Liver (tissue), 9 donors: ENCODE data around the gene AADAC. TPM values are rescaled to one million over a fixed set of nuclear protein-coding genes. Genes with fewer than 3 reads are reported as not detected.

Source experiments
- DNase-seq: peaks from one replicate; pipeline ENCODE4 v3.0.0-alpha.2; 2017; ENCODE audit warnings: low spot score
- H3K27ac ChIP-seq, 2 donors: one replicate each; pipeline ENCODE4 v1.7.0; 2013; ENCODE audit warnings: inconsistent platforms in 2 of 2, low read length in 2 of 2, control low read depth in 1 of 2, low read depth in 1 of 2, mild to moderate bottlenecking in 1 of 2
- H3K27me3 ChIP-seq, 4 donors: one replicate each; pipeline versions ENCODE4 v1.6.1 to v1.7.0; 2013; ENCODE audit warnings: low read length in 3 of 4, inconsistent platforms in 1 of 4, mild to moderate bottlenecking in 1 of 4, moderate library complexity in 1 of 4; ENCODE audit not compliant: control insufficient read depth in 4 of 4, insufficient read depth in 4 of 4
- H3K36me3 ChIP-seq, 4 donors: one replicate each; pipeline versions ENCODE4 v1.6.1 to v1.7.0; 2013; ENCODE audit warnings: low read length in 3 of 4, mild to moderate bottlenecking in 3 of 4, low read depth in 1 of 4, moderate library complexity in 1 of 4; ENCODE audit not compliant: control insufficient read depth in 4 of 4, insufficient read depth in 3 of 4
- H3K4me1 ChIP-seq, 4 donors: one replicate each; pipeline versions ENCODE4 v1.6.1 to v1.7.0; 2013; ENCODE audit warnings: low read length in 3 of 4, mild to moderate bottlenecking in 3 of 4, moderate library complexity in 1 of 4; ENCODE audit not compliant: control insufficient read depth in 4 of 4, insufficient read depth in 4 of 4
- H3K4me3 ChIP-seq, 3 donors: one replicate each; pipeline versions ENCODE4 v1.6.1 to v1.7.0; 2013; ENCODE audit warnings: low read length in 3 of 3, control low read depth in 1 of 3, low read depth in 1 of 3, mild to moderate bottlenecking in 1 of 3
- H3K9ac ChIP-seq, 2 donors: one replicate each; pipeline ENCODE4 v1.7.0; 2013; ENCODE audit warnings: low read length in 2 of 2, mild to moderate bottlenecking in 2 of 2, moderate library complexity in 2 of 2, control low read depth in 1 of 2, low read depth in 1 of 2
- H3K9me3 ChIP-seq, 4 donors: one replicate each; pipeline versions ENCODE4 v1.6.1 to v1.7.0; 2013; ENCODE audit warnings: low read length in 3 of 4; ENCODE audit not compliant: control insufficient read depth in 4 of 4
- ATF3 ChIP-seq: IDR thresholded peaks from 2 replicates; pipeline ENCODE4 v1.6.1; 2016; ENCODE audit warnings: antibody characterized with exemption
- CTCF ChIP-seq: fragments of 150-350 bp; IDR thresholded peaks from 2 replicates; pipeline ENCODE4 v1.5.1; 2017; ENCODE audit warnings: improper control_type of control experiment, low read depth, low read length; ENCODE audit not compliant: missing input control
- EGR1 ChIP-seq, 2 donors: IDR thresholded peaks; 2 replicates each; pipeline ENCODE4 v1.6.1; 2016 to 2018; ENCODE audit warnings: antibody characterized with exemption in 2 of 2, low read depth in 2 of 2
- FOXA2 ChIP-seq: IDR thresholded peaks from 2 replicates; pipeline ENCODE4 v1.6.1; 2016; ENCODE audit warnings: antibody characterized with exemption
- GABPA ChIP-seq, 2 donors: IDR thresholded peaks in 1 of 2; conservative IDR thresholded peaks in 1 of 2; 2 replicates each; pipeline ENCODE4 v1.6.1; 2016; ENCODE audit warnings: antibody characterized with exemption in 2 of 2, mild to moderate bottlenecking in 1 of 2, moderate library complexity in 1 of 2
- HNF4A ChIP-seq, 2 donors: conservative IDR thresholded peaks; 2 replicates each; pipeline ENCODE4 v1.6.1; 2016; ENCODE audit warnings: antibody characterized with exemption in 2 of 2, mild to moderate bottlenecking in 2 of 2
- HNF4G ChIP-seq: IDR thresholded peaks from 2 replicates; pipeline ENCODE4 v1.6.1; 2016; ENCODE audit warnings: antibody characterized with exemption
- JUND ChIP-seq, 2 donors: IDR thresholded peaks; 2 replicates each; pipeline ENCODE4 v1.6.1; 2016; ENCODE audit warnings: antibody characterized with exemption in 2 of 2
- MAX ChIP-seq: IDR thresholded peaks from 2 replicates; pipeline ENCODE4 v1.6.1; 2016; ENCODE audit warnings: antibody characterized with exemption
- NR2F2 ChIP-seq: IDR thresholded peaks from 2 replicates; pipeline ENCODE4 v1.6.1; 2016; ENCODE audit warnings: antibody characterized with exemption
- REST ChIP-seq: IDR thresholded peaks from 2 replicates; pipeline ENCODE4 v1.6.1; 2016; ENCODE audit warnings: antibody characterized with exemption, mild to moderate bottlenecking
- RXRA ChIP-seq, 2 donors: IDR thresholded peaks; 2 replicates each; pipeline ENCODE4 v1.6.1; 2017 to 2018; ENCODE audit warnings: antibody characterized with exemption in 2 of 2, mild to moderate bottlenecking in 1 of 2
- SP1 ChIP-seq: IDR thresholded peaks from 2 replicates; pipeline ENCODE4 v1.6.1; 2018; ENCODE audit warnings: antibody characterized with exemption, mild to moderate bottlenecking
- TAF1 ChIP-seq: conservative IDR thresholded peaks from 2 replicates; pipeline ENCODE4 v1.6.1; 2016; ENCODE audit warnings: antibody characterized with exemption, mild to moderate bottlenecking
- YY1 ChIP-seq: IDR thresholded peaks from 2 replicates; pipeline ENCODE4 v1.6.1; 2016; ENCODE audit warnings: antibody characterized with exemption, mild to moderate bottlenecking
- WGBS: extraction: QIAGEN DNeasy Blood & Tissue Kit; methylation state at CpG from one replicate; pipeline ENCODE4 v1.1.7; 2013; 5-methylcytosine and 5-hydroxymethylcytosine counted together
- polyA plus RNA-seq, 2 donors: library from polyadenylated mRNA; stranded (reverse) in 1 of 2; unstranded in 1 of 2; fragments of 200-250 nt in 1 of 2; fragments of >200 nt in 1 of 2; fragmentation: Nextera tagmentation in 1 of 2; extraction: Ambion mirVana in 1 of 2; gene quantifications; one replicate each; pipeline versions ENCODE4 v1.2.1 to v1.2.3, GENCODE V29; 2013 to 2015
- total RNA-seq, 2 donors: library from RNA; depleted of rRNA; stranded (reverse); fragments of >200 nt; gene quantifications; one replicate each; pipeline ENCODE4 v1.2.3, GENCODE V29; 2014
- donor health status: healthy.
- donor health status: healthy.
- donor health status: healthy.
- donor health status: healthy.
- donor health status: healthy.

AADAC gene
- total and polyA plus RNA-seq, 4 donors, result 144 to 321 (median 281) TPM

DNA sequence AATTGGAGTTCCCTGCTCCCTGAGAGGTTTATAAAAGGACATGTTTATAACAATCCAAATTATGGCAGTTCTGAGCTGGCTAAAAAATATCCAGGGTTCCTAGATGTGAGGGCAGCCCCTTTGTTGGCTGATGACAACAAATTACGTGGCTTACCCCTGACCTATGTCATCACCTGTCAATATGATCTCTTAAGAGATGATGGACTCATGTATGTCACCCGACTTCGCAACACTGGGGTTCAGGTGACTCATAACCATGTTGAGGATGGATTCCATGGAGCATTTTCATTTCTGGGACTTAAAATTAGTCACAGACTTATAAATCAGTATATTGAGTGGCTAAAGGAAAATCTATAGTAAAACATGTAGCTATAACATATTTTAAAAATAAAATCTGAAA, 13.9 kb downstream of the AADAC start:
- TF ChIP-seq EGR1 (IDR thresholded peaks at IDR 0.05; ENCODE audit: low read depth in 2 of 2) (no peak), CTCF (no peak), YY1 (no peak)
- H3K36me3 ChIP-seq, result peaks cover 0 to 40% (median 13%) of the 10 kb centered on the region in 4 donors
- no peak for DNase-seq
- no peak overlapping the region for H3K4me3 ChIP-seq
- no peak overlapping the region for H3K27ac ChIP-seq
- no peaks in the 10 kb centered on the region for H3K27me3 ChIP-seq
- H3K9me3 ChIP-seq, result peaks cover 0 to 3% (median 0%) of the 10 kb centered on the region in 4 donors
- H3K4me1 ChIP-seq, result peaks cover 0 to 3% (median 0%) of the 10 kb centered on the region in 4 donors
- H3K9ac ChIP-seq, result no peak overlapping the region
- WGBS, result 90% methylated on average over 3 of the region's 3 CpGs

- WGBS, result 81% methylated on average over 5 of the region's 5 CpGs
- peaks cover 1 to 9% (median 6%) of the 10 kb centered on the region in 4 donors for H3K4me1 ChIP-seq
- H3K27ac ChIP-seq, result no peak overlapping the region
- no peak for TF ChIP-seq HNF4G
- TF ChIP-seq ATF3, result no peak
- TF ChIP-seq CTCF, result no peak
- no peak for TF ChIP-seq TAF1
- TF ChIP-seq EGR1 (IDR thresholded peaks at IDR 0.05; ENCODE audit: low read depth in 2 of 2), result no peak
- no peak for TF ChIP-seq FOXA2
- H3K9ac ChIP-seq, result no peak overlapping the region
- no peaks in the 10 kb centered on the region for H3K9me3 ChIP-seq
- H3K36me3 ChIP-seq, result no peaks in the 10 kb centered on the region
- no peaks in the 10 kb centered on the region for H3K27me3 ChIP-seq
- DNase-seq, result no peak
- no peak overlapping the region for H3K4me3 ChIP-seq
Measured at GRCh38 chr3:151835751-151836525, 22.0 kb downstream of the AADAC start.

GRCh38 chr3:151837057-151837456, 23.1 kb downstream of the AADAC start:
- H3K27me3 ChIP-seq, result no peaks in the 10 kb centered on the region
- no peaks in the 10 kb centered on the region for H3K36me3 ChIP-seq
- H3K4me3 ChIP-seq, result no peak overlapping the region
- H3K4me1 ChIP-seq, result peaks cover 1 to 9% (median 4%) of the 10 kb centered on the region in 4 donors
- DNase-seq, result no peak
- 70% methylated on average over 4 of the region's 4 CpGs for WGBS
- H3K9ac ChIP-seq, result no peak overlapping the region
- H3K27ac ChIP-seq, result no peak overlapping the region
- no peaks in the 10 kb centered on the region for H3K9me3 ChIP-seq
- TF ChIP-seq NR2F2, result no peak
- no peak for TF ChIP-seq HNF4A (conservative IDR thresholded peaks at IDR 0.05)
- TF ChIP-seq TAF1, result no peak
- TF ChIP-seq REST, result no peak
- TF ChIP-seq EGR1 (IDR thresholded peaks at IDR 0.05; ENCODE audit: low read depth in 2 of 2), result no peak
- TF ChIP-seq YY1, result no peak
- no peak for TF ChIP-seq GABPA (IDR thresholded peaks at IDR 0.05 in 1 of 2, conservative IDR thresholded peaks at IDR 0.05 in 1 of 2)
- no peak for TF ChIP-seq MAX
- no peak for TF ChIP-seq HNF4G
- no peak for TF ChIP-seq CTCF
- no peak for TF ChIP-seq JUND (IDR thresholded peaks at IDR 0.05)
- no peak for TF ChIP-seq RXRA (IDR thresholded peaks at IDR 0.05)
- no peak for TF ChIP-seq SP1
